AG04450 (cell line): ENCODE measurements around the gene VRK3. TPM values are rescaled to one million over a fixed set of nuclear protein-coding genes. Genes with fewer than 3 reads are reported as not detected.

Experiments used
- CTCF ChIA-PET: fragments of 300-600, 350-600 bp; formaldehyde crosslinking; extraction: SDS; loops from one replicate; lab custom pipeline; 2022; ENCODE audit warnings: antibody characterized with exemption, inconsistent platforms; lab: Charles Lee
- POLR2A ChIA-PET: fragments of 350-600 bp; formaldehyde crosslinking; extraction: SDS; loops from one replicate; lab custom pipeline; 2021; ENCODE audit warnings: antibody characterized with exemption, inconsistent platforms; lab: Yijun Ruan, JAX
- DNase-seq: peaks from one replicate; pipeline ENCODE4 v3.0.0-alpha.2; 2011; ENCODE audit warnings: low read depth, low spot score
- H3K27ac ChIP-seq: one replicate; pipeline ENCODE4 v1.5.1; 2012; ENCODE audit warnings: low read depth, low read length, control low read depth
- H3K27me3 ChIP-seq: one replicate; pipeline ENCODE4 v1.6.0; 2012; ENCODE audit warnings: low read length; ENCODE audit not compliant: control insufficient read depth, insufficient read depth
- H3K4me3 ChIP-seq: 2 replicates; pipeline ENCODE4 v1.5.1; 2011; ENCODE audit warnings: mild to moderate bottlenecking, low read depth, low read length, control low read depth
- H3K9me3 ChIP-seq: 2 replicates; pipeline ENCODE4 v1.5.1; 2012; ENCODE audit warnings: low read length; ENCODE audit not compliant: control insufficient read depth, insufficient read depth
- polyA plus RNA-seq: library from polyadenylated mRNA; depleted of rRNA; stranded (reverse); fragments of >200 nt; gene quantifications from 2 replicates; pipeline ENCODE4 v1.2.3, GENCODE V29; 2011
- TF ChIP-seq, protein P1 (sequence below): IDR thresholded peaks from 2 replicates; pipeline ENCODE4 v1.5.1; 2011; ENCODE audit warnings: low read depth, low read length, control low read depth, inconsistent platforms

VRK3 gene
- polyA plus RNA-seq, 1 experiment = 22.5 TPM

- Histone ChIP-seq H3K27me3 (no peaks in the 10 kb centered on the region), H3K4me3 (no peak overlapping the region), H3K27ac (no peak overlapping the region), H3K9me3 (no peaks in the 10 kb centered on the region)
- POLR2A ChIA-PET = no interaction called here
- TF ChIP-seq, protein P1, sequence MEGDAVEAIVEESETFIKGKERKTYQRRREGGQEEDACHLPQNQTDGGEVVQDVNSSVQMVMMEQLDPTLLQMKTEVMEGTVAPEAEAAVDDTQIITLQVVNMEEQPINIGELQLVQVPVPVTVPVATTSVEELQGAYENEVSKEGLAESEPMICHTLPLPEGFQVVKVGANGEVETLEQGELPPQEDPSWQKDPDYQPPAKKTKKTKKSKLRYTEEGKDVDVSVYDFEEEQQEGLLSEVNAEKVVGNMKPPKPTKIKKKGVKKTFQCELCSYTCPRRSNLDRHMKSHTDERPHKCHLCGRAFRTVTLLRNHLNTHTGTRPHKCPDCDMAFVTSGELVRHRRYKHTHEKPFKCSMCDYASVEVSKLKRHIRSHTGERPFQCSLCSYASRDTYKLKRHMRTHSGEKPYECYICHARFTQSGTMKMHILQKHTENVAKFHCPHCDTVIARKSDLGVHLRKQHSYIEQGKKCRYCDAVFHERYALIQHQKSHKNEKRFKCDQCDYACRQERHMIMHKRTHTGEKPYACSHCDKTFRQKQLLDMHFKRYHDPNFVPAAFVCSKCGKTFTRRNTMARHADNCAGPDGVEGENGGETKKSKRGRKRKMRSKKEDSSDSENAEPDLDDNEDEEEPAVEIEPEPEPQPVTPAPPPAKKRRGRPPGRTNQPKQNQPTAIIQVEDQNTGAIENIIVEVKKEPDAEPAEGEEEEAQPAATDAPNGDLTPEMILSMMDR = no peak
- DNase-seq = no peak
- CTCF ChIA-PET = no interaction called here
These were observed 18.0 kb downstream of the VRK3 start for GRCh38 chr19:50007170-50007569.

- POLR2A ChIA-PET = no interaction called here
These were observed 19.7 kb downstream of the VRK3 start for GRCh38 chr19:50005428-50005827.

GRCh38 chr19:50003810-50004419 is 21.3 kb downstream of the VRK3 start:
- CTCF ChIA-PET = interaction anchor here (1.1 kb wide), 1 partner anchor 19 kb away, joined by 3 read pairs; no protein-coding TSS in a partner anchor
- TF ChIP-seq, protein P1 = no peak
- POLR2A ChIA-PET = interaction anchor here (0.8 to 1.0 kb wide), 2 partner anchors 11 to 22 kb away, joined by 4 to 7 read pairs; partner anchors contain the start of genes VRK3 and ZNF473
- Histone ChIP-seq H3K27me3 (no peaks in the 10 kb centered on the region), H3K9me3 (no peaks in the 10 kb centered on the region), H3K4me3 (no peak overlapping the region), H3K27ac (peak overlapping the region; percentile 65)
- DNase-seq = peak; percentile 71

More at GRCh38 chr19:50005428-50005827, 19.7 kb downstream of the VRK3 start:
- TF ChIP-seq, protein P1 = no peak
- CTCF ChIA-PET = no interaction called here
- Histone ChIP-seq H3K27ac (no peak overlapping the region), H3K9me3 (no peaks in the 10 kb centered on the region), H3K4me3 (no peak overlapping the region), H3K27me3 (no peaks in the 10 kb centered on the region)
- DNase-seq = no peak

- H3K4me3 ChIP-seq = no peak overlapping the region
- H3K27me3 ChIP-seq = no peaks in the 10 kb centered on the region
- TF ChIP-seq, protein P1 = no peak
- H3K27ac ChIP-seq = no peak overlapping the region
- POLR2A ChIA-PET = interaction anchor here (0.8 to 1.0 kb wide), 2 partner anchors 10 to 22 kb away, joined by 4 to 7 read pairs; partner anchors contain the start of genes VRK3 and ZNF473
- CTCF ChIA-PET = interaction anchor here (1.1 kb wide), 1 partner anchor 18 kb away, joined by 3 read pairs; no protein-coding TSS in a partner anchor
- H3K9me3 ChIP-seq = no peaks in the 10 kb centered on the region
- no peak for DNase-seq
These were observed 21.9 kb downstream of the VRK3 start for GRCh38 chr19:50003254-50003788.

DNA sequence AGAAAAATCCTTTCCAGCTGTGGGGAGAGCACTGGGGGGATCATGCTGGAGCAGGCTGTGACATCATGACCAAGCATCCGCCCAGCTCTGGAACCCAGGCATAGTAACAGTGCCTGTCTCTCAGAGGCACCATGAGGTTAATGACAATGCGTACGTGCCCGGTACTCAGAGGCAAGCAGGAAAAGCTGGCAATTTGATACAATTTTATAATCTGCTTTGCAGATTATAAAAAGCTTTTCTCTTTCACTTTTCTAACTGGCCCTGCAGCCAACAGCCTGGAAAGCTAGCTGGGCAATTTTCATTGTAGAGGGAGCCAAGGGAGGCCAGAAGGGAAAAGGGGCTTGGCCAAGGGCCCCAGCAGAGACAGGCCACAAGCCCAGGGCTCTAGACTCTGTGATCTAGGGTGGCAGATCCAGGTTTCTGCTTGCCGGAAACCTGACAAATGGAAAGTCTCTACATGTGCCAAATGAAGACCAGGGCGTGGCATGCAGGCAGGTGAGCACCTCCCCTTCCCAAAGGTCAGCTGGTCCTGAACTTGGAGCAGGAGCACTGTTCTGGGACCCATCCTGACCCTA is 22.7 kb downstream of the VRK3 start:
- no peak for DNase-seq
- TF ChIP-seq, protein P1 = no peak
- CTCF ChIA-PET = interaction anchor here (1.2 to 1.9 kb wide), 2 partner anchors 10 to 65 kb away, joined by 3 to 7 read pairs; no protein-coding TSS in a partner anchor

More for the DNA sequence above, 22.7 kb downstream of the VRK3 start:
- Histone ChIP-seq H3K9me3 (no peaks in the 10 kb centered on the region), H3K27me3 (no peaks in the 10 kb centered on the region), H3K4me3 (no peak overlapping the region), H3K27ac (no peak overlapping the region)
- POLR2A ChIA-PET = interaction anchor here (0.6 kb wide), 1 partner anchor 33 kb away, joined by 3 read pairs; no protein-coding TSS in a partner anchor
